ENCODE results near the gene CFAP77. TPM values are rescaled to one million over a fixed set of nuclear protein-coding genes. Genes with fewer than 3 reads are reported as not detected.

Gene CFAP77
- total and polyA plus RNA-seq, 2 of the 13 experiments (the other 11 are each of a cell fraction or from before 2014, with no cell fraction given): not detected

GRCh38 chr9:132592451-132592850 lies 182.4 kb downstream of the CFAP77 start:
- no peaks in the 10 kb centered on the region for H3K9me3 ChIP-seq (ENCODE audit: low read length)
- no peak for TF ChIP-seq ZNF781 (CRISPR knock-in tag; IDR thresholded peaks at IDR 0.05; ENCODE audit: borderline replicate concordance, not compliant biosample characterization)
- no peak for TF ChIP-seq ZNF547 (CRISPR knock-in tag; IDR thresholded peaks at IDR 0.05)
- no peak for TF ChIP-seq KDM3A (CRISPR knock-in tag; IDR thresholded peaks at IDR 0.05; ENCODE audit: low read depth)
- no peak for TF ChIP-seq ZNF713 (CRISPR knock-in tag; IDR thresholded peaks at IDR 0.05)
- TF ChIP-seq PREB (CRISPR knock-in tag; IDR thresholded peaks at IDR 0.05): no peak
- TF ChIP-seq CBX5 (CRISPR knock-in tag; IDR thresholded peaks at IDR 0.05; ENCODE audit: borderline replicate concordance): no peak
- TF ChIP-seq REPIN1 (CRISPR knock-in tag; IDR thresholded peaks at IDR 0.05; ENCODE audit: borderline replicate concordance, low read depth): no peak
- TF ChIP-seq THAP9 (CRISPR knock-in tag; IDR thresholded peaks at IDR 0.05; ENCODE audit: borderline replicate concordance): no peak
- no peak for TF ChIP-seq KDM2A (CRISPR knock-in tag; IDR thresholded peaks at IDR 0.05; ENCODE audit: borderline replicate concordance, low read depth)
- TF ChIP-seq JDP2 (CRISPR knock-in tag; IDR thresholded peaks at IDR 0.05; ENCODE audit: borderline replicate concordance): no peak
- TF ChIP-seq MNT (IDR thresholded peaks at IDR 0.05): no peak
- TF ChIP-seq STAT6 (CRISPR knock-in tag; IDR thresholded peaks at IDR 0.05; ENCODE audit: borderline replicate concordance): no peak
- TF ChIP-seq ZBTB49 (CRISPR knock-in tag; IDR thresholded peaks at IDR 0.05; ENCODE audit: borderline replicate concordance): no peak
- TF ChIP-seq MTF1 (CRISPR knock-in tag; IDR thresholded peaks at IDR 0.05): no peak

More at GRCh38 chr9:132592451-132592850, 182.4 kb downstream of the CFAP77 start:
- ChIA-PET CTCF (ENCODE audit: low intra/inter-chr PET ratio, low total read pairs) (no interaction called here), POLR2A (no interaction called here)
- H3K9ac ChIP-seq (ENCODE audit: insufficient read depth, low read depth, low read length): no peak overlapping the region
- no peak overlapping the region for H3K27ac ChIP-seq (ENCODE audit: extremely low read length, insufficient read depth, low read length)
- H3K36me3 ChIP-seq (replicated peaks in 1 of 2; ENCODE audit: control insufficient read depth in 1 of 2, insufficient read depth in 2 of 2, low read length in 2 of 2): peaks cover 2 to 14% of the 10 kb centered on the region in 2 experiments; a peak in 3 of 5 replicates
- H3K27me3 ChIP-seq (ENCODE audit: control insufficient read depth in 1 of 2, insufficient read depth in 2 of 2, low read length in 2 of 2): peaks cover under 1 to 33% of the 10 kb centered on the region in 2 experiments; a peak in 4 of 5 replicates
- H2AFZ ChIP-seq (ENCODE audit: low read length): no peak overlapping the region
- ATAC-seq (no peak), FAIRE-seq (no peak), DNase-seq (ENCODE audit: low spot score) (no peak)
- BruUV-seq (replicated peaks): no TSS peak
- H4K20me1 ChIP-seq (ENCODE audit: insufficient read depth, low read length): no peaks in the 10 kb centered on the region
- intact Hi-C loops (cut with micrococcal nuclease; ENCODE audit: unreplicated experiment) (no loop called here), in situ Hi-C loops (cut with HindIII; ENCODE audit: extremely low pct_ligation_motif_present, low pct_unique_long_range_greater_than_20kb) (no loop called here)
- H3K4me1 ChIP-seq (ENCODE audit: insufficient read depth, low read length): no peaks in the 10 kb centered on the region
- no peaks in the 10 kb centered on the region for H3K79me2 ChIP-seq (ENCODE audit: insufficient read depth, low read length)
- WGBS (ENCODE audit: low lambda C conversion rate): 84% methylated on average over 8 of the region's 8 CpGs
- H3K4me2 ChIP-seq (ENCODE audit: low read depth, low read length): no peak overlapping the region
- no peak overlapping the region for H3K4me3 ChIP-seq (replicated peaks in 1 of 3; ENCODE audit: insufficient read depth in 1 of 3, low read depth in 2 of 3, low read length in 3 of 3)
